ENCODE data around the gene KCTD14. TPM values are rescaled to one million over a fixed set of nuclear protein-coding genes. Genes with fewer than 3 reads are reported as not detected.

The KCTD14 gene
- total RNA-seq, 3 donors from 2014 or later (not counting 1 experiment from before 2014, with no cell fraction given): 0.28 to 0.32 TPM; not detected in 1

Other genes starting within 250 kb of the KCTD14 start
- gene RSF1, start 202.6 kb downstream of the KCTD14 start, total RNA-seq: 100 to 1,000 TPM in 2 of 3 donors, 10 to 100 TPM in 1; 87.3 to 119 (median 110) TPM
- gene AAMDC, start 202.1 kb downstream of the KCTD14 start, total RNA-seq: 1 to 10 TPM; 4.8 to 5.7 (median 5.4) TPM
- 10 to 100 TPM; 65.2 to 97.8 (median 67.5) TPM for gene INTS4, start 28.6 kb downstream of the KCTD14 start, total RNA-seq
- gene THRSP, start 40.6 kb upstream of the KCTD14 start, total RNA-seq: not detected
- gene NDUFC2, start 56.6 kb upstream of the KCTD14 start, total RNA-seq: 10 to 100 TPM; 51.8 to 75.4 (median 60.2) TPM
- gene ALG8, start 116.3 kb upstream of the KCTD14 start, total RNA-seq: 10 to 100 TPM; 19.2 to 20.1 (median 19.8) TPM
- 1 to 10 TPM; 1.7 to 2.7 (median 2.2) TPM for gene KCTD21, start 165.3 kb upstream of the KCTD14 start, total RNA-seq
- gene USP35, start 165.6 kb upstream of the KCTD14 start, total RNA-seq: 1 to 10 TPM; 6.1 to 8.5 (median 8.1) TPM